KMS-11 (cell line): Measurements from ENCODE around the gene TRNT1.

Experiments
- H2AFZ ChIP-seq: fragments of 200-600 bp; sonication (generic); 2 replicates; pipeline ENCODE4 v1.6.1; 2016; ENCODE audit warnings: antibody characterized with exemption, mixed run types, low read depth
- H3K27ac ChIP-seq: fragments of 200-600 bp; sonication (generic); 2 replicates; pipeline ENCODE4 v1.6.1; 2016; ENCODE audit warnings: mild to moderate bottlenecking, mixed run types
- H3K27me3 ChIP-seq: fragments of 200-600 bp; sonication (generic); 2 replicates; pipeline ENCODE4 v1.6.1; 2017; ENCODE audit warnings: mild to moderate bottlenecking, low read depth, mixed run types, moderate library complexity; ENCODE audit not compliant: insufficient read depth
- H3K36me3 ChIP-seq: fragments of 200-600 bp; sonication (generic); 2 replicates; pipeline ENCODE4 v1.6.1; 2017; ENCODE audit warnings: mild to moderate bottlenecking, mixed run types; ENCODE audit not compliant: insufficient read depth
- H3K4me1 ChIP-seq: fragments of 200-600 bp; sonication (generic); 2 replicates; pipeline ENCODE4 v1.6.1; 2016; ENCODE audit warnings: mild to moderate bottlenecking, low read depth, mixed run types; ENCODE audit not compliant: poor library complexity, severe bottlenecking
- H3K4me2 ChIP-seq: fragments of 200-600 bp; sonication (generic); 2 replicates; pipeline ENCODE4 v1.7.0; 2016; ENCODE audit warnings: mild to moderate bottlenecking, mixed run types
- H3K4me3 ChIP-seq: fragments of 200-600 bp; sonication (generic); IDR thresholded peaks from 2 replicates; pipeline ENCODE4 v1.6.1; 2017; ENCODE audit warnings: low read depth, low read length, mixed read lengths; ENCODE audit not compliant: insufficient read depth
- H3K79me2 ChIP-seq: fragments of 200-600 bp; sonication (generic); 2 replicates; pipeline ENCODE4 v1.6.1; 2016; ENCODE audit warnings: low read depth, mixed run types; ENCODE audit not compliant: insufficient read depth
- H3K9ac ChIP-seq: fragments of 200-600 bp; sonication (generic); 2 replicates; pipeline ENCODE4 v1.6.1; 2016; ENCODE audit warnings: mild to moderate bottlenecking, mixed run types
- H4K20me1 ChIP-seq: fragments of 200-600 bp; sonication (generic); 2 replicates; pipeline ENCODE4 v1.6.1; 2016; ENCODE audit warnings: mild to moderate bottlenecking, mixed run types; ENCODE audit not compliant: insufficient read depth
- TF ChIP-seq, protein P1 (sequence below): fragments of 200-600 bp; sonication (generic); conservative IDR thresholded peaks from 2 replicates; pipeline ENCODE4 v1.6.1; 2017; ENCODE audit warnings: low read depth, mild to moderate bottlenecking, antibody characterized with exemption, low read length, moderate library complexity, mixed read lengths

TRNT1 gene

DNA sequence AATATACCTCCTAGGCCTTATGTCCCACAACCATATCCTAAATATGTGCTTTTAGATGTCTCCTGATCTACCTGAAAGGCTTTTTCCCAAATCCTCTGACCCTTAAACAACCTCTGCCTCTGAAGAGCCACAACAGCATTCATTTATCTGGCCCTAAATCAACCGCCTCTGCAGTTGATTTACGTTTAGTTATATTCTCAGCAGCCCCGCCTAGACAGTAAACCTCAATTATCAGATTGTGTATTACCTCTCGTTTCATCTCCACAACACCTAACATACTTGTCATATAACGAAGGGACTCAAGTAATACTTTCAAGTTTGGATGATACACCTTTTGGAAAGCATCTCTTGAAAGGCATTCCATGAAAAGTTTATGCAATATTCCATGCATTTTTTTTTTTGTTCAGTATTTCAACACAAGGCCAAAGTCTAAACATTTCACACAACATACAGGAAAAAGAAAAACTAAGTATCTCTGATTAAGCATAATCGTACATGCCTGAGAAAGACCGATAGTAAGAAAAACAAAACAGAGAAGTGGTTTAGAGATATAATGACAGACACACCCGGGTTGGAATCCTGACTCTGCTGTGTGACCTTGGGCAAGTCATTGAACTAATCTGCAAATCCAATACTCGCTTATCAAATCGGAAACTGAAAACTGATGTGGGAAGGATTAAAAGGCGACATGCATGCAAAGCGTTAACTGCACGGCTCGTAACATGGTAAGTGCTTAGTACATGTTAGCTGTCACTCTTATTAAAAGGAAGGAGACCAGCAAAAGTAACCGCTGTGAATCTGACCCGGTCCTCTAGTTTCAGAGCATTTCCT, 52.0 kb downstream of the TRNT1 start:
- TF ChIP-seq, protein P1, sequence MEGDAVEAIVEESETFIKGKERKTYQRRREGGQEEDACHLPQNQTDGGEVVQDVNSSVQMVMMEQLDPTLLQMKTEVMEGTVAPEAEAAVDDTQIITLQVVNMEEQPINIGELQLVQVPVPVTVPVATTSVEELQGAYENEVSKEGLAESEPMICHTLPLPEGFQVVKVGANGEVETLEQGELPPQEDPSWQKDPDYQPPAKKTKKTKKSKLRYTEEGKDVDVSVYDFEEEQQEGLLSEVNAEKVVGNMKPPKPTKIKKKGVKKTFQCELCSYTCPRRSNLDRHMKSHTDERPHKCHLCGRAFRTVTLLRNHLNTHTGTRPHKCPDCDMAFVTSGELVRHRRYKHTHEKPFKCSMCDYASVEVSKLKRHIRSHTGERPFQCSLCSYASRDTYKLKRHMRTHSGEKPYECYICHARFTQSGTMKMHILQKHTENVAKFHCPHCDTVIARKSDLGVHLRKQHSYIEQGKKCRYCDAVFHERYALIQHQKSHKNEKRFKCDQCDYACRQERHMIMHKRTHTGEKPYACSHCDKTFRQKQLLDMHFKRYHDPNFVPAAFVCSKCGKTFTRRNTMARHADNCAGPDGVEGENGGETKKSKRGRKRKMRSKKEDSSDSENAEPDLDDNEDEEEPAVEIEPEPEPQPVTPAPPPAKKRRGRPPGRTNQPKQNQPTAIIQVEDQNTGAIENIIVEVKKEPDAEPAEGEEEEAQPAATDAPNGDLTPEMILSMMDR: no peak
- peaks cover 22% of the 10 kb centered on the region; the same call in 1 of the 2 replicates for H3K79me2 ChIP-seq
- peak overlapping the region; percentile 41; the same call in 1 of the 2 replicates for H2AFZ ChIP-seq
- no peaks in the 10 kb centered on the region for H3K27me3 ChIP-seq
- peak overlapping the region; percentile 22; the same call in 1 of the 2 replicates for H3K27ac ChIP-seq
- H3K9ac ChIP-seq: peak overlapping the region; percentile 65; the same call in 1 of the 2 replicates
- H3K36me3 ChIP-seq: no peaks in the 10 kb centered on the region
- H3K4me1 ChIP-seq: peaks cover 9% of the 10 kb centered on the region
- no peaks in the 10 kb centered on the region for H4K20me1 ChIP-seq
- H3K4me3 ChIP-seq: peak overlapping the region; percentile 36
- H3K4me2 ChIP-seq: peak overlapping the region; percentile 84

DNA sequence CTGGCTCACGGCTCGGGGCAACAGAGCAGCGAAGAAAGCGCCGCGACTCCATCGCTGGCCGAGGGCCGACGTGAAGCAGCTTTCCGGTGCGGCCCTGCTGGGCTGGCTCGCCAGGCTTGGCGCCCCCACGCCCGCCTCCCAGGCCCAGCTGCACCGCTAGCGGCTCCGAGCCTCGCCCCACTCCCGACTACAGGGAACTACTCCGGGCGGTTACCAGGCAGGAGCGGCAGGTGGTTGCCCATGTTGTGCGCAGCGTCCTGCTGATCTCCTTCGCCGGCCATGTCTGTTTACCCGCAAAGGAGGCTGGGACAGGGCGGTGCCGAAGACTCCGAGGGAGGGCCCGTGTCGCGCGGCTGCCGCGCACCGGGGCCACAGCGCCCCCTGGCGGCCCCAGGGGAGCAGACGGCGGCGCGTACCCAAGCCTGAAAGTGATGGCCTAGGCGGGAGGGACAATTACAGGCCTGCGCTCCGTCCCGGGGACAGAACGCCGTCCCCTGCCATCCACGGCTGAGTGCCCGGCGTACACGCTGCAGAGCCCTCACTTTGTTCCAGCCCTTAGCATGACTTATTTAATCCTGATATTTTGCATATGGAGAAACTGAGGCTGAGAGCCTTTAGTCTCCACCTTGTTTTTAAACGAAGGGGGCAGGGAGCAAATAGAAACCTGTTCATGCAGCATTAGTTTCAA, 52.8 kb downstream of the TRNT1 start, which contains the start of gene CRBN:
TSS of gene CRBN (minus strand) at position 285 of the 688 bp plus-strand sequence. CDS start at position 281, 4 bp downstream.
- Histone ChIP-seq H3K27ac (peak within 1 kb of the TSS; percentile 22; the same call in 1 of the 2 replicates), H3K27me3 (no peaks in the 10 kb centered on the region), H3K36me3 (no peaks in the 10 kb centered on the region), H4K20me1 (no peaks in the 10 kb centered on the region), H2AFZ (peak within 1 kb of the TSS; percentile 75), H3K79me2 (peaks cover 22% of the 10 kb centered on the region; the same call in 1 of the 2 replicates), H3K9ac (peak within 1 kb of the TSS; percentile 65; the same call in 1 of the 2 replicates), H3K4me2 (peak within 1 kb of the TSS; percentile 84), H3K4me1 (peaks cover 9% of the 10 kb centered on the region), H3K4me3 (peak within 1 kb of the TSS; percentile 36)
- TF ChIP-seq, protein P1: peak; percentile 79

DNA sequence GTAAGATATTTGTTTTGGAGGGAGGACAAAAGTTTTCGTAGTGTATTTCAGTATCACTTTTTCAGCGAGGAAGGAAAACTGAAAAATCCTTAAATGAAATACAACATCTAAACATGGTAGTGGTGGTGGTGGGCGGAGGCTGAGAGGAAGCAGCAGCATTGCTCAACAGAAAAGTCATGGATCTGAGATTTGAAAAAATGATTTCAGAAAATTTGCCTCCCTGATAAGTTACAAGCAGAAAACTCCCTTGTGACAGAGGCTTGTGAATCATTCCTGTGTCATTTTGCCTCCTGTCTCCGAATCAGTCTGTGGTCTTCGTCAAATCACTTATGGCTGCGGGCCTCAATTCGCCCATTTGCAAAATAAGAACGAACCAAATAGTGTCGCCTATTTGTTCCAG, 53.7 kb downstream of the TRNT1 start:
- no peaks in the 10 kb centered on the region for H4K20me1 ChIP-seq
- TF ChIP-seq, protein P1: no peak
- no peak overlapping the region for H3K27ac ChIP-seq
- no peaks in the 10 kb centered on the region for H3K36me3 ChIP-seq
- H3K4me1 ChIP-seq: peaks cover 9% of the 10 kb centered on the region
- no peak overlapping the region for H3K4me2 ChIP-seq
- no peak overlapping the region for H3K9ac ChIP-seq
- H3K4me3 ChIP-seq: no peak overlapping the region
- H2AFZ ChIP-seq: peak overlapping the region; percentile 75; the same call in 1 of the 2 replicates
- H3K79me2 ChIP-seq: peaks cover 22% of the 10 kb centered on the region; the same call in 1 of the 2 replicates
- H3K27me3 ChIP-seq: no peaks in the 10 kb centered on the region

DNA sequence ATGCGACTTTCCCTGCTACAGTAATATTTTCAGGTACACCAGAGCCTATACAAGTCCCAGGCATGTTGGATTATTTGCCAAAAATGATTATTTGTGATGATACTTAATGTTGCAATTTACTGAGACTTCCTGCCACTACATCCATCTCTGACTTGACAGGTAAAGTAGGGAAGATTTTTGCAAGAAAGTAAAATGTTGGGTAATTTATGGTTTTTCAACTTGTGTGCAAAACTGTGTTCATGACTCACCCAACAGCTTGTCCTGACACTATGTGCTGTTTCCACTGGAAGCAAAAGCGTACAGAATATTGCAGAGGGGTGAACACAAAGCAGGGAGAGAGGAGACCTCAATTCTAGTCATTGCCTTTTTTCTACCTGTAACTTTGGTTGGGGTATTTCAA, 58.1 kb downstream of the TRNT1 start:
- H3K4me1 ChIP-seq: peaks cover 5% of the 10 kb centered on the region
- H3K27me3 ChIP-seq: no peaks in the 10 kb centered on the region
- H3K79me2 ChIP-seq: no peaks in the 10 kb centered on the region
- no peak overlapping the region for H3K4me3 ChIP-seq
- H3K27ac ChIP-seq: no peak overlapping the region
- H3K36me3 ChIP-seq: no peaks in the 10 kb centered on the region
- no peak overlapping the region for H3K4me2 ChIP-seq
- no peak overlapping the region for H2AFZ ChIP-seq
- H3K9ac ChIP-seq: no peak overlapping the region
- TF ChIP-seq, protein P1: no peak
- H4K20me1 ChIP-seq: no peaks in the 10 kb centered on the region
